Measurements from ENCODE around the gene EFCAB6.

- TF ChIP-seq POLR2AphosphoS5 (IDR thresholded peaks at IDR 0.05; ENCODE audit: low read depth, low read length) (no peak), POLR2A (IDR thresholded peaks at IDR 0.05; ENCODE audit: low read depth, low read length) (no peak)
These were observed 313.9 kb downstream of the EFCAB6 start for GRCh38 chr22:43497956-43498855.
